Fibroblast of lung (primary cell): Measurements from ENCODE around the gene PDE4B. TPM values are rescaled to one million over a fixed set of nuclear protein-coding genes. Genes with fewer than 3 reads are reported as not detected.

Experiments used
- DNase-seq, 2 donors: peaks; one replicate each; pipeline versions ENCODE4 v3.0.0 to v3.0.0-alpha.2; 2010; ENCODE audit warnings: low read depth in 2 of 2
- H2AFZ ChIP-seq: 2 replicates; pipeline ENCODE4 v1.5.1; 2012; ENCODE audit warnings: low read length, control low read depth, inconsistent platforms
- H3K27ac ChIP-seq: 2 replicates; pipeline ENCODE4 v1.5.1; 2011; ENCODE audit warnings: low read length, control low read depth; ENCODE audit not compliant: insufficient read depth
- H3K27me3 ChIP-seq: 2 replicates; pipeline ENCODE4 v1.5.1; 2011; ENCODE audit warnings: mild to moderate bottlenecking, low read length; ENCODE audit not compliant: control insufficient read depth, insufficient read depth
- H3K36me3 ChIP-seq: 2 replicates; pipeline ENCODE4 v1.5.1; 2011; ENCODE audit warnings: low read length; ENCODE audit not compliant: control insufficient read depth, insufficient read depth
- H3K4me1 ChIP-seq: 2 replicates; pipeline ENCODE4 v1.5.1; 2011; ENCODE audit warnings: low read length; ENCODE audit not compliant: control insufficient read depth, insufficient read depth; ENCODE audit errors: extremely low read depth
- H3K4me2 ChIP-seq: 2 replicates; pipeline ENCODE4 v1.5.1; 2011; ENCODE audit warnings: low read length, control low read depth; ENCODE audit not compliant: insufficient read depth; ENCODE audit errors: extremely low read depth
- H3K4me3 ChIP-seq, 4 experiments: fragments of 200-600 bp in 1 of 4; sonication (generic) in 1 of 4; replicated peaks in 1 of 4; 2 replicates each; pipeline ENCODE4 v1.5.1; 2011 to 2016; ENCODE audit warnings: low read length in 4 of 4, low read depth in 3 of 4, mild to moderate bottlenecking in 3 of 4, control low read depth in 2 of 4, inconsistent platforms in 1 of 4, mixed read lengths in 1 of 4; ENCODE audit not compliant: insufficient read depth in 1 of 4; ENCODE audit errors: control extremely low read depth in 1 of 4
- H3K79me2 ChIP-seq: 2 replicates; pipeline ENCODE4 v1.5.1; 2012; ENCODE audit warnings: mild to moderate bottlenecking, low read length, inconsistent platforms; ENCODE audit not compliant: control insufficient read depth, insufficient read depth
- H3K9ac ChIP-seq: 2 replicates; pipeline ENCODE4 v1.5.1; 2011; ENCODE audit warnings: mild to moderate bottlenecking, low read length, control low read depth; ENCODE audit not compliant: insufficient read depth
- H3K9me3 ChIP-seq: 2 replicates; pipeline ENCODE4 v1.5.1; 2012; ENCODE audit warnings: low read depth, low read length; ENCODE audit not compliant: control insufficient read depth, insufficient read depth
- H4K20me1 ChIP-seq: 2 replicates; pipeline ENCODE4 v1.5.1; 2011; ENCODE audit warnings: low read length; ENCODE audit not compliant: control insufficient read depth, insufficient read depth; ENCODE audit errors: extremely low read depth
- EZH2 ChIP-seq: IDR thresholded peaks from 2 replicates; pipeline ENCODE4 v1.5.1; 2012; ENCODE audit warnings: low read length, control low read depth, mild to moderate bottlenecking; ENCODE audit errors: missing control alignments
- polyA plus RNA-seq, 2 donors: library from polyadenylated mRNA; depleted of rRNA in 1 of 2; stranded (reverse) in 1 of 2; unstranded in 1 of 2; fragments of >200 nt; gene quantifications; 2 replicates each; pipeline ENCODE4 v1.2.1, GENCODE V29; 2011 to 2012; ENCODE audit warnings: missing spikeins in 1 of 2
- total RNA-seq: library from RNA; depleted of rRNA; stranded (reverse); fragments of >200 nt; gene quantifications from 2 replicates; pipeline ENCODE4 v1.2.1, GENCODE V29; 2014
- TF ChIP-seq, protein P1 (sequence below), 2 donors: IDR thresholded peaks in 1 of 2; conservative IDR thresholded peaks in 1 of 2; 1 replicate in 1 of 2; 2 replicates in 1 of 2; pipeline ENCODE4 v1.5.1; 2011 to 2012; ENCODE audit warnings: low read length in 2 of 2, control low read depth in 1 of 2, inconsistent platforms in 1 of 2, low read depth in 1 of 2, mild to moderate bottlenecking in 1 of 2

The PDE4B gene
- total and polyA plus RNA-seq, 2 donors (not counting 1 experiment from before 2014, with no cell fraction given), result 3.7 to 19.8 TPM

DNA sequence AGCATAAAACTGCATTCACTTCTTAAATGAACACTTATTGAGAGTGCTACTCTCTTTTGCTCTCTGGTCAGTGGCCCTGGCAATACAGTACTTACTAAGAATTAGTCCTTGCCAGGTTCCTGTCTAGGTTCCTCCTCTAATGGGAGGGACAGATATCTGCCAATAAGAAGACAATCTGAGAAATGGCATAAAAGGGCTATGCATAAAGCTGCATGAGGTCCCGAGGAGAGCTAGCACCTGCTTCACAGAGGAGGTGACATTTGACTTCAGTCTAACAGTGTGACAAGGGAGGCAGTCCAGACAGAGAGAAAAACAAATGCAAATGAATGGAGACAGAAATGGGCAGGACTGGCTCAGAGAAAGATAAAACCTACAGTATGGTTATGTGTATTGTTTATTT is 384.1 kb downstream of the PDE4B start:
- DNase-seq, result no peak
- no peak overlapping the region for H3K9ac ChIP-seq
- H3K4me2 ChIP-seq, result no peak overlapping the region
- TF ChIP-seq, protein P1, sequence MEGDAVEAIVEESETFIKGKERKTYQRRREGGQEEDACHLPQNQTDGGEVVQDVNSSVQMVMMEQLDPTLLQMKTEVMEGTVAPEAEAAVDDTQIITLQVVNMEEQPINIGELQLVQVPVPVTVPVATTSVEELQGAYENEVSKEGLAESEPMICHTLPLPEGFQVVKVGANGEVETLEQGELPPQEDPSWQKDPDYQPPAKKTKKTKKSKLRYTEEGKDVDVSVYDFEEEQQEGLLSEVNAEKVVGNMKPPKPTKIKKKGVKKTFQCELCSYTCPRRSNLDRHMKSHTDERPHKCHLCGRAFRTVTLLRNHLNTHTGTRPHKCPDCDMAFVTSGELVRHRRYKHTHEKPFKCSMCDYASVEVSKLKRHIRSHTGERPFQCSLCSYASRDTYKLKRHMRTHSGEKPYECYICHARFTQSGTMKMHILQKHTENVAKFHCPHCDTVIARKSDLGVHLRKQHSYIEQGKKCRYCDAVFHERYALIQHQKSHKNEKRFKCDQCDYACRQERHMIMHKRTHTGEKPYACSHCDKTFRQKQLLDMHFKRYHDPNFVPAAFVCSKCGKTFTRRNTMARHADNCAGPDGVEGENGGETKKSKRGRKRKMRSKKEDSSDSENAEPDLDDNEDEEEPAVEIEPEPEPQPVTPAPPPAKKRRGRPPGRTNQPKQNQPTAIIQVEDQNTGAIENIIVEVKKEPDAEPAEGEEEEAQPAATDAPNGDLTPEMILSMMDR (conservative IDR thresholded peaks at IDR 0.05 in 1 of 2, IDR thresholded peaks at IDR 0.05 in 1 of 2; ENCODE audit: low read depth in 1 of 2, low read length in 2 of 2), result no peak
- no peak for TF ChIP-seq EZH2
- H3K9me3 ChIP-seq, result no peaks in the 10 kb centered on the region
- H4K20me1 ChIP-seq, result no peaks in the 10 kb centered on the region
- H3K79me2 ChIP-seq, result no peaks in the 10 kb centered on the region
- no peak overlapping the region for H2AFZ ChIP-seq
- H3K27ac ChIP-seq, result no peak overlapping the region
- no peaks in the 10 kb centered on the region for H3K4me1 ChIP-seq
- no peak overlapping the region for H3K4me3 ChIP-seq
- no peaks in the 10 kb centered on the region for H3K36me3 ChIP-seq
- no peaks in the 10 kb centered on the region for H3K27me3 ChIP-seq

DNA sequence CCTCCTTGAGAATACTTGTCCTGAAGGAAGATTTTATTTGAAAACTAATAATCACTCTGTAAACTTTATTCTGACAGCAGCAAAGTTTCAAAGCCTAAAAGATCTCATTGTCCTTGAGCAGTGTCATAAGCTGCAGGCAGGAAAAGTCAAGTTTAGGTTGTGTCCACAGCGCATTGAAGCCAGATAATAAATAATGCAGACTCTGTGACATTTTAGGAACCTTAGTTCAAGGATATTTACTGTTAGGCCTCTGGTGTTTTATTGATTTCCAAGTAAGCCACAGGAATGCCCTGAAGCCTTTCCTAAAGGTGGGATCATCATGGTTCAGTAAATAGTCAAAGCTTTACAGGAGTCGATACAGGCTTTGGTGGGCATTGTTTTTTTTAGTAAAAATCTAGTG is 384.8 kb downstream of the PDE4B start:
- Histone ChIP-seq H3K9ac (no peak overlapping the region), H3K4me3 (no peak overlapping the region), H3K79me2 (no peaks in the 10 kb centered on the region), H3K9me3 (no peaks in the 10 kb centered on the region), H4K20me1 (no peaks in the 10 kb centered on the region), H3K27ac (no peak overlapping the region), H3K4me2 (no peak overlapping the region), H2AFZ (no peak overlapping the region), H3K4me1 (no peaks in the 10 kb centered on the region), H3K36me3 (no peaks in the 10 kb centered on the region), H3K27me3 (no peaks in the 10 kb centered on the region)
- no peak for DNase-seq
- TF ChIP-seq, protein P1 (conservative IDR thresholded peaks at IDR 0.05 in 1 of 2, IDR thresholded peaks at IDR 0.05 in 1 of 2; ENCODE audit: low read depth in 1 of 2, low read length in 2 of 2), result no peak
- TF ChIP-seq EZH2, result no peak

DNA sequence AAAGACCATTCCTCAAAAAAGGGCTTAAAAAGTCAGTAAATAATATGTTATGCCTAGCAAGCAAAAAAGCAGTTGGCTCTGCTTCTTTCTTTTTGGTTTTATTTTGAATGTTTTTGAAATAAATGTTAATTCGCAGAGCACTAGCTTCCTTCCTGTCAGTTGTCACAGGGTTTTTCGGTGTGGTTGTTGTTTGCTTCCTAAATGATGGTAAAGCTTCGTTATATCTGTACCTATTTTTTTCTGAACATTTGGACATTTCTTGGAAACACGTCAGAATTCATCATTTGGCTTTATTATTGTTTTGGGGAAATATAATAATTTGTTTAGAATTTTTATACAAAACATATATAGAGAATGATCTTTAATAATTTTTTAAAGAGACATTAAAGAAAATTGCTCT is 389.3 kb downstream of the PDE4B start:
- DNase-seq, result no peak
- Histone ChIP-seq H3K4me1 (no peaks in the 10 kb centered on the region), H3K4me3 (no peak overlapping the region), H3K79me2 (no peaks in the 10 kb centered on the region), H4K20me1 (no peaks in the 10 kb centered on the region), H3K9me3 (no peaks in the 10 kb centered on the region), H3K36me3 (no peaks in the 10 kb centered on the region), H3K9ac (no peak overlapping the region), H3K4me2 (no peak overlapping the region), H2AFZ (no peak overlapping the region), H3K27ac (no peak overlapping the region), H3K27me3 (no peaks in the 10 kb centered on the region)
- TF ChIP-seq, protein P1 (conservative IDR thresholded peaks at IDR 0.05 in 1 of 2, IDR thresholded peaks at IDR 0.05 in 1 of 2; ENCODE audit: low read depth in 1 of 2, low read length in 2 of 2), result no peak
